Neural cell (in vitro differentiated cells): ENCODE measurements around the gene WFDC2.

Experiments used
- CTCF ChIP-seq: fragments of 450-650 bp; IDR thresholded peaks from 2 replicates; pipeline ENCODE4 v1.5.1; 2014; ENCODE audit warnings: antibody characterized with exemption, mild to moderate bottlenecking, moderate library complexity; ENCODE audit not compliant: poor library complexity, severe bottlenecking
- REST ChIP-seq: IDR thresholded peaks from 2 replicates; pipeline ENCODE4 v1.6.1; 2012; ENCODE audit warnings: borderline replicate concordance

- no peak for TF ChIP-seq REST
- TF ChIP-seq CTCF, result no peak
These were observed 19.3 kb upstream of the WFDC2 start for GRCh38 chr20:45450097-45450818.
